Left lobe of liver (tissue), 2 donors: Measurements from ENCODE around the gene RPP25L. TPM values are rescaled to one million over a fixed set of nuclear protein-coding genes. Genes with fewer than 3 reads are reported as not detected.

Experiments used
- ATAC-seq: fragments of 200-7000 bp; cut with Tn5 transposase; one replicate; pipeline ENCODE4 v1.9.1; 2020; ENCODE audit warnings: mild to moderate bottlenecking, moderate library complexity
- DNase-seq: peaks from one replicate; pipeline ENCODE4 v3.0.0-alpha.2; 2020; ENCODE audit warnings: low spot score
- total RNA-seq: library from RNA; stranded (reverse); gene quantifications from one replicate; pipeline ENCODE4 v1.2.1, GENCODE V29; 2021
- donor health status: DM: no; HTN: no; CAD: no; lungs with moderate emphysema.
- donor health status: DM: no; HTN: yes; CAD: no.

Gene RPP25L
- total RNA-seq, 1 donor from 2014 or later = 25.5 TPM

GRCh38 chr9:34588671-34589635 is 22.9 kb downstream of the RPP25L start:
- DNase-seq (no peak), ATAC-seq (no peak)

GRCh38 chr9:34587271-34587670 is 24.6 kb downstream of the RPP25L start:
- DNase-seq = no peak
- ATAC-seq = no peak

GRCh38 chr9:34585946-34586669 is 25.8 kb downstream of the RPP25L start:
- DNase-seq (no peak), ATAC-seq (no peak)

- ATAC-seq = no peak
- DNase-seq = no peak
Observed at GRCh38 chr9:34584970-34585369, 26.9 kb downstream of the RPP25L start.

- ATAC-seq = no peak
- no peak for DNase-seq
Observed at GRCh38 chr9:34582787-34583186, 29.1 kb downstream of the RPP25L start.

- no peak for ATAC-seq
- no peak for DNase-seq
Observed at GRCh38 chr9:34581318-34581717, 30.6 kb downstream of the RPP25L start.

GRCh38 chr9:34580358-34580757 is 31.5 kb downstream of the RPP25L start:
- DNase-seq (no peak), ATAC-seq (no peak)

- no peak for ATAC-seq
Observed at GRCh38 chr9:34579808-34580163, 32.1 kb downstream of the RPP25L start.

GRCh38 chr9:34579104-34579807 is 32.6 kb downstream of the RPP25L start:
- ATAC-seq (peak; percentile 6), DNase-seq (no peak)

More at GRCh38 chr9:34579808-34580163, 32.1 kb downstream of the RPP25L start:
- no peak for DNase-seq

- DNase-seq = no peak
- no peak for ATAC-seq
Observed at GRCh38 chr9:34578241-34579103, 33.4 kb downstream of the RPP25L start.

GRCh38 chr9:34577400-34578240 is 34.3 kb downstream of the RPP25L start:
- DNase-seq (no peak), ATAC-seq (no peak)

GRCh38 chr9:34576597-34577399 is 35.1 kb downstream of the RPP25L start:
- no peak for DNase-seq

GRCh38 chr9:34575862-34576596 is 35.9 kb downstream of the RPP25L start:
- ATAC-seq = no peak
- no peak for DNase-seq

More at GRCh38 chr9:34576597-34577399, 35.1 kb downstream of the RPP25L start:
- ATAC-seq = no peak

- no peak for ATAC-seq
- no peak for DNase-seq
Observed at GRCh38 chr9:34575241-34575640, 36.7 kb downstream of the RPP25L start.

- ATAC-seq (no peak), DNase-seq (no peak)
Observed at GRCh38 chr9:34574571-34574970, 37.3 kb downstream of the RPP25L start.

- ATAC-seq (no peak), DNase-seq (no peak)
Observed at GRCh38 chr9:34573599-34574325, 38.1 kb downstream of the RPP25L start.

GRCh38 chr9:34572628-34573027 is 39.3 kb downstream of the RPP25L start:
- DNase-seq (no peak), ATAC-seq (no peak)
